HepG2 (cell line): ENCODE measurements around the gene SAA1. TPM values are rescaled to one million over a fixed set of nuclear protein-coding genes. Genes with fewer than 3 reads are reported as not detected.

ENCODE experiments used
- ATAC-seq: fragments of 200-7000 bp; cut with Tn5 transposase; 3 replicates; pipeline ENCODE4 v1.9.1; 2020; ENCODE audit warnings: mild to moderate bottlenecking, moderate library complexity
- BruUV-seq: library from RNA; stranded (reverse); fragments of 400-500 nt; replicated peaks from 2 replicates; lab custom pipeline; 2021; lab: Mats Ljungman, UMichigan
- CTCF ChIA-PET: fragments of 300-600 bp; formaldehyde crosslinking; extraction: SDS; loops from one replicate; lab custom pipeline; 2021; ENCODE audit warnings: low total read pairs, inconsistent platforms, low intra/inter-chr PET ratio; lab: Yijun Ruan, JAX
- POLR2A ChIA-PET: fragments of 350-600 bp; sonication (Branson Sonifier 250); formaldehyde crosslinking; loops from one replicate; lab custom pipeline; 2020; ENCODE audit warnings: antibody characterized with exemption, inconsistent platforms; lab: Yijun Ruan, JAX
- DNase-seq: peaks from one replicate; pipeline ENCODE4 v3.0.0-alpha.2; 2015; ENCODE audit warnings: low spot score
- FAIRE-seq: peaks from 3 replicates; lab custom pipeline; 2011; peaks lifted over from hg19 to GRCh38; lab: Jason Lieb, UNC
- H2AFZ ChIP-seq: one replicate; pipeline ENCODE4 v1.6.1; 2011; ENCODE audit warnings: low read length, inconsistent platforms
- H3K27ac ChIP-seq: fragments of 300-600 bp; 3 replicates; pipeline ENCODE4 v1.8.0; 2011; ENCODE audit warnings: mixed run types, mild to moderate bottlenecking, mixed read lengths, low read length, inconsistent platforms; ENCODE audit not compliant: insufficient read depth; ENCODE audit errors: extremely low read length
- H3K27me3 ChIP-seq, 2 experiments: fragments of 200-600 bp in 1 of 2; 2 replicates in 1 of 2; 3 replicates in 1 of 2; pipeline versions ENCODE4 v1.6.0 to v1.8.0; 2011; ENCODE audit warnings: low read length in 2 of 2, mild to moderate bottlenecking in 2 of 2, moderate library complexity in 2 of 2, inconsistent platforms in 1 of 2; ENCODE audit not compliant: insufficient read depth in 2 of 2, control insufficient read depth in 1 of 2
- H3K36me3 ChIP-seq, 2 experiments: fragments of 200-600 bp in 1 of 2; replicated peaks in 1 of 2; 2 replicates in 1 of 2; 3 replicates in 1 of 2; pipeline versions ENCODE4 v1.5.1 to v1.8.0; 2011; ENCODE audit warnings: low read length in 2 of 2, inconsistent platforms in 1 of 2; ENCODE audit not compliant: insufficient read depth in 2 of 2, control insufficient read depth in 1 of 2
- H3K4me1 ChIP-seq: 2 replicates; pipeline ENCODE4 v1.5.1; 2012; ENCODE audit warnings: low read length, inconsistent platforms; ENCODE audit not compliant: insufficient read depth
- H3K4me2 ChIP-seq: 2 replicates; pipeline ENCODE4 v1.6.0; 2011; ENCODE audit warnings: low read depth, low read length, inconsistent platforms
- H3K4me3 ChIP-seq, 3 experiments: fragments of 200-600 bp in 1 of 3; sonication (generic), shearing (Covaris generic) in 1 of 3; replicated peaks in 1 of 3; 2 replicates each; pipeline ENCODE4 v1.5.1; 2011 to 2016; ENCODE audit warnings: low read length in 3 of 3, inconsistent platforms in 2 of 3, low read depth in 2 of 3, mild to moderate bottlenecking in 2 of 3, control low read depth in 1 of 3, mixed read lengths in 1 of 3; ENCODE audit not compliant: insufficient read depth in 1 of 3
- H3K79me2 ChIP-seq: one replicate; pipeline ENCODE4 v1.6.1; 2011; ENCODE audit warnings: low read length, inconsistent platforms; ENCODE audit not compliant: insufficient read depth
- H3K9ac ChIP-seq: 2 replicates; pipeline ENCODE4 v1.6.0; 2011; ENCODE audit warnings: mild to moderate bottlenecking, low read depth, low read length, inconsistent platforms; ENCODE audit not compliant: insufficient read depth
- H3K9me3 ChIP-seq: 2 replicates; pipeline ENCODE4 v1.5.1; 2012; ENCODE audit warnings: mild to moderate bottlenecking, low read length
- H4K20me1 ChIP-seq: 2 replicates; pipeline ENCODE4 v1.6.0; 2011; ENCODE audit warnings: inconsistent platforms, mild to moderate bottlenecking, low read length, moderate library complexity; ENCODE audit not compliant: insufficient read depth
- ADNP ChIP-seq: sonication (generic); formaldehyde crosslinking; IDR thresholded peaks from 2 replicates; pipeline ENCODE4 v1.4.0; 2020; ENCODE audit warnings: missing genetic modification reagents
- BCL6 ChIP-seq: IDR thresholded peaks from 2 replicates; pipeline ENCODE4 v1.6.1; 2016; ENCODE audit warnings: missing genetic modification reagents, missing compliant biosample characterization
- HNRNPUL1 ChIP-seq: fragments of 200-400 bp; formaldehyde crosslinking; IDR thresholded peaks from 2 replicates; pipeline ENCODE4 v1.6.1; 2017; ENCODE audit warnings: low read depth, mild to moderate bottlenecking, low read length, moderate library complexity
- PITX1 ChIP-seq: sonication (generic); formaldehyde crosslinking; IDR thresholded peaks from 2 replicates; pipeline ENCODE4 v1.5.1; 2020; ENCODE audit warnings: mild to moderate bottlenecking, missing genetic modification reagents
- POLR2A ChIP-seq, 2 experiments: IDR thresholded peaks; 2 replicates each; pipeline ENCODE4 v1.6.1; 2011; ENCODE audit warnings: low read depth in 2 of 2, low read length in 2 of 2, mild to moderate bottlenecking in 1 of 2, moderate library complexity in 1 of 2; ENCODE audit not compliant: insufficient read depth in 1 of 2
- ZMYM3 ChIP-seq: sonication (generic); formaldehyde crosslinking; IDR thresholded peaks from 2 replicates; pipeline ENCODE4 v1.5.1; 2020; ENCODE audit warnings: mild to moderate bottlenecking, missing genetic modification reagents
- WGBS: methylation state at CpG from one replicate; pipeline ENCODE4 v1.1.6; 2017; ENCODE audit warnings: low lambda C conversion rate; 5-methylcytosine and 5-hydroxymethylcytosine counted together
- in situ Hi-C: cut with HindIII; loops from 2 replicates; pipeline ENCODE4 v1.10.0; 2017; ENCODE audit warnings: low pct_unique_long_range_greater_than_20kb; ENCODE audit not compliant: extremely low pct_ligation_motif_present
- intact Hi-C: fragments of 100-400 bp; cut with micrococcal nuclease; formaldehyde crosslinking; loops from one replicate; pipeline ENCODE4 v1.10.0; 2022; ENCODE audit not compliant: unreplicated experiment
- polyA plus RNA-seq, 8 experiments: library from polyadenylated mRNA; depleted of rRNA in 3 of 8; stranded (reverse) in 7 of 8; unstranded in 1 of 8; fragments of >200 nt; fragmentation: Illumina TruSeq in 4 of 8; extraction: Trizol in 4 of 8; gene quantifications; 2 replicates each; pipeline versions ENCODE4 v1.2.1 to v1.2.3, GENCODE V29; 2011 to 2016; ENCODE audit warnings: low read depth in 4 of 8, missing spikeins in 1 of 8, mixed read lengths in 1 of 8; ENCODE audit not compliant: insufficient read depth in 1 of 8
- total RNA-seq, 5 experiments: library from RNA; depleted of rRNA; stranded (reverse); fragments of >200 nt; fragmentation: Illumina TruSeq; extraction: Trizol; gene quantifications; 2 replicates each; pipeline ENCODE4 v1.2.3, GENCODE V29; 2016; ENCODE audit warnings: low read depth in 1 of 5
- TF ChIP-seq, protein P1 (sequence below): sonication (generic); formaldehyde crosslinking; IDR thresholded peaks from 2 replicates; pipeline ENCODE4 v1.5.1; 2020; ENCODE audit warnings: mild to moderate bottlenecking, missing genetic modification reagents
- TF ChIP-seq, protein P2 (sequence below): IDR thresholded peaks from 2 replicates; pipeline ENCODE4 v1.6.1; 2016; ENCODE audit warnings: control low read depth
- TF ChIP-seq, protein P3 (sequence below): sonication (generic); formaldehyde crosslinking; IDR thresholded peaks from 2 replicates; pipeline ENCODE4 v1.5.1; 2020; ENCODE audit warnings: missing genetic modification reagents, mild to moderate bottlenecking, borderline replicate concordance
- TF ChIP-seq, protein P4 (sequence below): sonication (generic); formaldehyde crosslinking; IDR thresholded peaks from 2 replicates; pipeline ENCODE4 v1.8.1; 2023; ENCODE audit warnings: mild to moderate bottlenecking, moderate library complexity, missing genetic modification reagents
- TF ChIP-seq, protein P5 (sequence below): sonication (generic); formaldehyde crosslinking; IDR thresholded peaks from 2 replicates; pipeline ENCODE4 v1.8.1; 2023; ENCODE audit warnings: mild to moderate bottlenecking, missing genetic modification reagents

Gene SAA1
- total and polyA plus RNA-seq, 2 of the 13 experiments (the other 11 are each of a cell fraction or from before 2014, with no cell fraction given) = not detected

DNA sequence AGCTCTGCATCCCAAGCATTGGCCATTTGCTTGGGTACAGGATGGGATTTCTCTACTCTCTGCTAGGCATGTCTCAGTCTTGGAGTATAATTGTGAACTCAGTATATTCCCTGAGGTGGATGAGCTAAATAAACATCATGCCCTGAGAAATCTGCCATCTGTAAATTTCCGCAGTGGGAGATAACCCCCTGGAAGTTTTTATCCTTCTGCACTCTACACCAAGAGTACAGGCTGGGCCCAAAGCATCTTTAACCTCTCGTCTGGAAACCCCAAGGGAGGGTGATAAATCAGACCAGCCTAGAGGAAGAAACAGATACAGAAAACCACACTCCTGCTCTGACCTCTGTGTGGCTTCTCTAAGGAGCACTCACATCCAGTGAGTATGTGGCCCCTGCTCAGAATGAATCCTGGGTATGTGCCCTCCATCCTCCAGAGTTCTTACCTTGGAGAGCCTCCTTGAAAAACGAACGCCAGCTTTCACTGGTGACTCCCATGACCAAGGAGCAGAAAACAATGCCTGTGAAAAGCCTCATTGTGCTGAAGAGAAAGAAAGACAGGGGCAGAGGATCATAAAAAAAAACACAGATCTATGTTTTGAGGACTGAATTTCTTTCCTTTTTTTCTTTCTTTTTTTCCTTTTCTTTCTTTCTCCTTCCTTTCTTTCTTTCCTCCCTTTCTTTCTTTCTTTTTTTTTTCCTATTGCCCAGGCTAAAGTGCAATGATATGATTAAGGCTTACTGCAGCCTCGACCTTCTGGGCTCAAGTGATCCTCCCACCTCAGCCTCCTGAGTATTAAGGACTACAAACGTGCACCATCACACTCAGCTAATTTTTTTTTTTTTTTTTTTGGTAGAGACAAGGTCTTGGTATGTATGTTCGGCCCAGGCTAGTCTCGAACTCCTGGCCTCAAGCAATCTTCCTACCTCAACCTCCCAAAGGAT, 30.4 kb upstream of the SAA1 start:
- no peak for ATAC-seq
- H2AFZ ChIP-seq = no peak overlapping the region
- TF ChIP-seq PITX1 = peak; percentile 11; the same call in 1 of the 2 replicates
- TF ChIP-seq, protein P1, sequence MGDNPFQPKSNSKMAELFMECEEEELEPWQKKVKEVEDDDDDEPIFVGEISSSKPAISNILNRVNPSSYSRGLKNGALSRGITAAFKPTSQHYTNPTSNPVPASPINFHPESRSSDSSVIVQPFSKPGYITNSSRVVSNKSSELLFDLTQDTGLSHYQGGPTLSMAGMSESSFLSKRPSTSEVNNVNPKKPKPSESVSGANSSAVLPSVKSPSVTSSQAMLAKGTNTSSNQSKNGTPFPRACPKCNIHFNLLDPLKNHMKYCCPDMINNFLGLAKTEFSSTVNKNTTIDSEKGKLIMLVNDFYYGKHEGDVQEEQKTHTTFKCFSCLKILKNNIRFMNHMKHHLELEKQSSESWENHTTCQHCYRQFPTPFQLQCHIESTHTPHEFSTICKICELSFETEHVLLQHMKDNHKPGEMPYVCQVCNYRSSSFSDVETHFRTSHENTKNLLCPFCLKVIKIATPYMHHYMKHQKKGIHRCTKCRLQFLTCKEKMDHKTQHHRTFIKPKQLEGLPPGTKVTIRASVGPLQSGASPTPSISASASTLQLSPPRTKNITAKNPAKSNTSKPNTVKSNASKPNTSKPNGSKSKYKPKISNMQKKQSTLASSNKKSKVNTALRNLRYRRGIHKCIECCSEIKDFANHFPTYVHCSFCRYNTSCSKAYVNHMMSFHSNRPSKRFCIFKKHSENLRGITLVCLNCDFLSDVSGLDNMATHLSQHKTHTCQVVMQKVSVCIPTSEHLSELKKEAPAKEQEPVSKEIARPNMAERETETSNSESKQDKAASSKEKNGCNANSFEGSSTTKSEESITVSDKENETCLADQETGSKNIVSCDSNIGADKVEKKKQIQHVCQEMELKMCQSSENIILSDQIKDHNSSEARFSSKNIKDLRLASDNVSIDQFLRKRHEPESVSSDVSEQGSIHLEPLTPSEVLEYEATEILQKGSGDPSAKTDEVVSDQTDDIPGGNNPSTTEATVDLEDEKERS = peak; percentile 42; the same call in 1 of the 2 replicates
- peak; percentile 13; the same call in 1 of the 2 replicates for TF ChIP-seq ADNP (CRISPR knock-in tag)
- TF ChIP-seq, protein P2, sequence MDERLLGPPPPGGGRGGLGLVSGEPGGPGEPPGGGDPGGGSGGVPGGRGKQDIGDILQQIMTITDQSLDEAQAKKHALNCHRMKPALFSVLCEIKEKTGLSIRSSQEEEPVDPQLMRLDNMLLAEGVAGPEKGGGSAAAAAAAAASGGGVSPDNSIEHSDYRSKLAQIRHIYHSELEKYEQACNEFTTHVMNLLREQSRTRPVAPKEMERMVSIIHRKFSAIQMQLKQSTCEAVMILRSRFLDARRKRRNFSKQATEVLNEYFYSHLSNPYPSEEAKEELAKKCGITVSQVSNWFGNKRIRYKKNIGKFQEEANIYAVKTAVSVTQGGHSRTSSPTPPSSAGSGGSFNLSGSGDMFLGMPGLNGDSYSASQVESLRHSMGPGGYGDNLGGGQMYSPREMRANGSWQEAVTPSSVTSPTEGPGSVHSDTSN (CRISPR knock-in tag) = no peak
- peak; percentile 32; the same call in 1 of the 2 replicates for TF ChIP-seq ZMYM3 (CRISPR knock-in tag)
- no peak for TF ChIP-seq HNRNPUL1
- TF ChIP-seq, protein P3, sequence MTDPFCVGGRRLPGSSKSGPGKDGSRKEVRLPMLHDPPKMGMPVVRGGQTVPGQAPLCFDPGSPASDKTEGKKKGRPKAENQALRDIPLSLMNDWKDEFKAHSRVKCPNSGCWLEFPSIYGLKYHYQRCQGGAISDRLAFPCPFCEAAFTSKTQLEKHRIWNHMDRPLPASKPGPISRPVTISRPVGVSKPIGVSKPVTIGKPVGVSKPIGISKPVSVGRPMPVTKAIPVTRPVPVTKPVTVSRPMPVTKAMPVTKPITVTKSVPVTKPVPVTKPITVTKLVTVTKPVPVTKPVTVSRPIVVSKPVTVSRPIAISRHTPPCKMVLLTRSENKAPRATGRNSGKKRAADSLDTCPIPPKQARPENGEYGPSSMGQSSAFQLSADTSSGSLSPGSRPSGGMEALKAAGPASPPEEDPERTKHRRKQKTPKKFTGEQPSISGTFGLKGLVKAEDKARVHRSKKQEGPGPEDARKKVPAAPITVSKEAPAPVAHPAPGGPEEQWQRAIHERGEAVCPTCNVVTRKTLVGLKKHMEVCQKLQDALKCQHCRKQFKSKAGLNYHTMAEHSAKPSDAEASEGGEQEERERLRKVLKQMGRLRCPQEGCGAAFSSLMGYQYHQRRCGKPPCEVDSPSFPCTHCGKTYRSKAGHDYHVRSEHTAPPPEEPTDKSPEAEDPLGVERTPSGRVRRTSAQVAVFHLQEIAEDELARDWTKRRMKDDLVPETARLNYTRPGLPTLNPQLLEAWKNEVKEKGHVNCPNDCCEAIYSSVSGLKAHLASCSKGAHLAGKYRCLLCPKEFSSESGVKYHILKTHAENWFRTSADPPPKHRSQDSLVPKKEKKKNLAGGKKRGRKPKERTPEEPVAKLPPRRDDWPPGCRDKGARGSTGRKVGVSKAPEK (CRISPR knock-in tag) = 0 out of 2 replicates have a peak, but pooled peaks have one; percentile 44
- no peak for TF ChIP-seq BCL6 (CRISPR knock-in tag)
- TF ChIP-seq POLR2A (IDR thresholded peaks at IDR 0.05; ENCODE audit: insufficient read depth in 1 of 2, low read depth in 2 of 2, low read length in 2 of 2) = peak in 1 of 2 experiments; percentile 30; a peak in 1 of 4 replicates
- TF ChIP-seq, protein P4, sequence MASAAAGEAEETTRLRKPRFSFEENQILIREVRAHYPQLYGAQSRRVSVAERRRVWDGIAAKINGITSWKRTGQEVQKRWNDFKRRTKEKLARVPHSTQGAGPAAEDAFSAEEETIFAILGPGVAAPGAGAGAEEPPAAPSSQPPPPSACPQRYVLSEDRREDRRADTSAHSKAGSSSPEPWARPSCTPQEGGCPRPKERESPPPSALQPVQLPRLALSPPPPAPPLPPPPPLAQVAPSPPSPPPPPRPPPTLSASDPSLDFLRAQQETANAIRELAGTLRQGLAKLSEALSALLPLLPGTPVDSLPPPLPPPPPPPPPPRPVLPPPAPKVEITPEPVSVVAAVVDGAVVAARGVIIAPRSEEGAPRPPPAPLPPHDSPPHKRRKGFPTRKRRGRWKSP (CRISPR knock-in tag) = no peak
- TF ChIP-seq, protein P5, sequence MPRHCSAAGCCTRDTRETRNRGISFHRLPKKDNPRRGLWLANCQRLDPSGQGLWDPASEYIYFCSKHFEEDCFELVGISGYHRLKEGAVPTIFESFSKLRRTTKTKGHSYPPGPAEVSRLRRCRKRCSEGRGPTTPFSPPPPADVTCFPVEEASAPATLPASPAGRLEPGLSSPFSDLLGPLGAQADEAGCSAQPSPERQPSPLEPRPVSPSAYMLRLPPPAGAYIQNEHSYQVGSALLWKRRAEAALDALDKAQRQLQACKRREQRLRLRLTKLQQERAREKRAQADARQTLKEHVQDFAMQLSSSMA (CRISPR knock-in tag) = no peak

More for the DNA sequence above, 30.4 kb upstream of the SAA1 start:
- DNase-seq = no peak
- no peaks in the 10 kb centered on the region for H3K36me3 ChIP-seq
- BruUV-seq = no TSS peak
- no peak for FAIRE-seq
- peak overlapping the region; percentile 71 for H3K4me2 ChIP-seq
- H4K20me1 ChIP-seq = no peaks in the 10 kb centered on the region
- intact Hi-C loops (loop anchor here (10.0 kb wide), 1 partner anchor 89 kb away; the partner anchor contains the start of genes GTF2H1 and HPS5), in situ Hi-C loops (no loop called here)
- WGBS = 54% methylated on average over 8 of the region's 8 CpGs
- H3K79me2 ChIP-seq = peaks cover 13% of the 10 kb centered on the region
- POLR2A ChIA-PET = interaction anchor here (1.4 to 4.8 kb wide), 2 partner anchors 9 to 11 kb away, joined by 3 to 37 read pairs; no protein-coding TSS in a partner anchor
- H3K27ac ChIP-seq = peak overlapping the region; percentile 72
- CTCF ChIA-PET = no interaction called here
- H3K9ac ChIP-seq = peak overlapping the region; percentile 56
- peak overlapping the region; percentile 28 to 53 (median 32); a peak in 3 of 6 replicates for H3K4me3 ChIP-seq
- H3K27me3 ChIP-seq = no peaks in the 10 kb centered on the region
- peaks cover 99% of the 10 kb centered on the region for H3K4me1 ChIP-seq
- no peaks in the 10 kb centered on the region for H3K9me3 ChIP-seq
